ENCODE results near the gene TPD52L2. TPM values are rescaled to one million over a fixed set of nuclear protein-coding genes. Genes with fewer than 3 reads are reported as not detected.

Gene TPD52L2
- total RNA-seq, 1 donor from 2014 or later = 76.9 TPM

- Histone ChIP-seq H3K9me3 (no peaks in the 10 kb centered on the region), H3K4me1 (peaks cover 35% of the 10 kb centered on the region), H3K27me3 (ENCODE audit: low read depth) (peaks cover 4% of the 10 kb centered on the region), H3K27ac (no peak overlapping the region), H3K36me3 (no peaks in the 10 kb centered on the region), H3K4me3 (peak overlapping the region; percentile 60)
- no peak for TF ChIP-seq CTCF (IDR thresholded peaks at IDR 0.05)
- intact Hi-C loops (cut with DNase I) = no loop called here
- DNase-seq (no peak), ATAC-seq (no peak)
Measured at GRCh38 chr20:63828951-63829350, 36.1 kb upstream of the TPD52L2 start.

- TF ChIP-seq CTCF (IDR thresholded peaks at IDR 0.05) = no peak
- Histone ChIP-seq H3K9me3 (no peaks in the 10 kb centered on the region), H3K27ac (peak overlapping the region; percentile 63), H3K4me1 (peaks cover 42% of the 10 kb centered on the region), H3K36me3 (no peaks in the 10 kb centered on the region), H3K4me3 (peak overlapping the region; percentile 60), H3K27me3 (ENCODE audit: low read depth) (peaks cover 4% of the 10 kb centered on the region)
- DNase-seq (no peak), ATAC-seq (no peak)
- intact Hi-C loops (cut with DNase I) = no loop called here
Measured at GRCh38 chr20:63829603-63829944, 35.5 kb upstream of the TPD52L2 start.

- peak overlapping the region; percentile 63 for H3K27ac ChIP-seq
- ATAC-seq = no peak
- no peak for DNase-seq
Measured at GRCh38 chr20:63829945-63830835, 34.9 kb upstream of the TPD52L2 start.

GRCh38 chr20:63830841-63831588, 34.1 kb upstream of the TPD52L2 start, which contains the start of gene ZBTB46:
Gene ZBTB46, minus strand, starts transcription at chr20:63831264. Its CDS starts 40,507 bp downstream, at chr20:63790757.
- Histone ChIP-seq H3K27ac (peak within 1 kb of the TSS; percentile 77), H3K36me3 (no peaks in the 10 kb centered on the region), H3K27me3 (ENCODE audit: low read depth) (peaks cover 4% of the 10 kb centered on the region), H3K4me1 (peaks cover 45% of the 10 kb centered on the region), H3K9me3 (no peaks in the 10 kb centered on the region), H3K4me3 (peak within 1 kb of the TSS; percentile 61)
- ATAC-seq (peak; percentile 55 to 70), DNase-seq (peak; percentile 68)
- intact Hi-C loops (cut with DNase I) = no loop called here
- TF ChIP-seq CTCF (IDR thresholded peaks at IDR 0.05) = no peak

More at GRCh38 chr20:63829945-63830835, 34.9 kb upstream of the TPD52L2 start:
- intact Hi-C loops (cut with DNase I) = no loop called here
- Histone ChIP-seq H3K9me3 (no peaks in the 10 kb centered on the region), H3K36me3 (no peaks in the 10 kb centered on the region), H3K4me3 (peak overlapping the region; percentile 60), H3K27me3 (ENCODE audit: low read depth) (peaks cover 4% of the 10 kb centered on the region), H3K4me1 (peaks cover 45% of the 10 kb centered on the region)
- no peak for TF ChIP-seq CTCF (IDR thresholded peaks at IDR 0.05)

- Histone ChIP-seq H3K36me3 (no peaks in the 10 kb centered on the region), H3K4me3 (peak overlapping the region; percentile 61), H3K27ac (peak overlapping the region; percentile 77), H3K9me3 (no peaks in the 10 kb centered on the region), H3K27me3 (ENCODE audit: low read depth) (peaks cover 4% of the 10 kb centered on the region), H3K4me1 (peaks cover 45% of the 10 kb centered on the region)
- no peak for TF ChIP-seq CTCF (IDR thresholded peaks at IDR 0.05)
- intact Hi-C loops (cut with DNase I) = no loop called here
- ATAC-seq = peak; percentile 3 to 9
- DNase-seq = no peak
Measured at GRCh38 chr20:63831646-63831992, 33.5 kb upstream of the TPD52L2 start.
